IMR-90 (cell line): Measurements from ENCODE around the gene NPAP1. TPM values are rescaled to one million over a fixed set of nuclear protein-coding genes. Genes with fewer than 3 reads are reported as not detected.

ENCODE experiments used
- ATAC-seq: fragments of 200-7000 bp; cut with Tn5 transposase; 2 replicates; pipeline ENCODE4 v1.9.1; 2020; ENCODE audit warnings: low read depth, mild to moderate bottlenecking, moderate library complexity
- BruUV-seq: library from RNA; stranded (reverse); fragments of 400-500 nt; replicated peaks from 2 replicates; lab custom pipeline; 2021; lab: Mats Ljungman, UMichigan
- CTCF ChIA-PET: fragments of 300-600 bp; formaldehyde crosslinking; extraction: SDS; loops from one replicate; lab custom pipeline; 2021; ENCODE audit warnings: antibody characterized with exemption; lab: Yijun Ruan, JAX
- POLR2A ChIA-PET: fragments of 300-600 bp; sonication (Branson Sonifier 250); formaldehyde crosslinking; loops from one replicate; lab custom pipeline; 2022; ENCODE audit warnings: antibody characterized with exemption; ENCODE audit not compliant: unreplicated experiment; lab: Charles Lee
- DNase-seq: peaks from one replicate; pipeline ENCODE4 v3.0.0; 2013
- H2AFZ ChIP-seq: replicated peaks from 2 replicates; pipeline ENCODE3; 2013; ENCODE audit warnings: low read length, mild to moderate bottlenecking; ENCODE audit not compliant: poor library complexity
- H2AK5ac ChIP-seq: 2 replicates; pipeline ENCODE4 v1.6.1; 2013; ENCODE audit warnings: low read depth, low read length, inconsistent platforms
- H2AK9ac ChIP-seq: replicated peaks from 2 replicates; pipeline ENCODE3; 2013; ENCODE audit warnings: mild to moderate bottlenecking, low read depth, low read length, moderate library complexity; ENCODE audit not compliant: poor library complexity
- H2BK120ac ChIP-seq: 2 replicates; pipeline ENCODE4 v1.6.1; 2013; ENCODE audit warnings: low read depth, low read length, inconsistent platforms
- H2BK15ac ChIP-seq: 3 replicates; pipeline ENCODE4 v1.6.1; 2013; ENCODE audit warnings: low read depth, low read length, inconsistent platforms
- H2BK20ac ChIP-seq: 2 replicates; pipeline ENCODE4 v1.6.1; 2013; ENCODE audit warnings: low read depth, mild to moderate bottlenecking, inconsistent platforms, low read length, moderate library complexity
- H2BK5ac ChIP-seq: 2 replicates; pipeline ENCODE4 v1.6.1; 2013; ENCODE audit warnings: mild to moderate bottlenecking, low read depth, low read length, inconsistent platforms; ENCODE audit not compliant: poor library complexity, severe bottlenecking
- H3K14ac ChIP-seq: replicated peaks from 2 replicates; pipeline ENCODE4 v1.6.1; 2013; ENCODE audit warnings: low read depth, low read length, inconsistent platforms
- H3K18ac ChIP-seq: 2 replicates; pipeline ENCODE4 v1.6.1; 2013; ENCODE audit warnings: low read depth, low read length, control low read depth
- H3K23ac ChIP-seq: 2 replicates; pipeline ENCODE4 v1.6.1; 2013; ENCODE audit warnings: low read depth, low read length, inconsistent platforms
- H3K27ac ChIP-seq: 2 replicates; pipeline ENCODE4 v1.5.1; 2013; ENCODE audit warnings: mild to moderate bottlenecking, control low read depth, low read length; ENCODE audit not compliant: insufficient read depth
- H3K27me3 ChIP-seq: 2 replicates; pipeline ENCODE4 v1.6.1; 2013; ENCODE audit warnings: low read length; ENCODE audit not compliant: control insufficient read depth, insufficient read depth
- H3K36me3 ChIP-seq: 2 replicates; pipeline ENCODE4 v1.6.1; 2013; ENCODE audit warnings: low read length, mixed read lengths; ENCODE audit not compliant: control insufficient read depth, insufficient read depth
- H3K4ac ChIP-seq: 2 replicates; pipeline ENCODE4 v1.6.1; 2013; ENCODE audit warnings: low read depth, low read length, inconsistent platforms
- H3K4me1 ChIP-seq: 2 replicates; pipeline ENCODE4 v1.6.1; 2013; ENCODE audit warnings: low read length, mixed read lengths; ENCODE audit not compliant: control insufficient read depth, insufficient read depth
- H3K4me2 ChIP-seq: 2 replicates; pipeline ENCODE4 v1.6.1; 2013; ENCODE audit warnings: low read depth, mild to moderate bottlenecking, control low read depth, low read length, moderate library complexity
- H3K4me3 ChIP-seq: 2 replicates; pipeline ENCODE4 v1.5.1; 2013; ENCODE audit warnings: low read depth, mild to moderate bottlenecking, control low read depth, low read length, moderate library complexity; ENCODE audit not compliant: insufficient read depth
- H3K56ac ChIP-seq: 2 replicates; pipeline ENCODE4 v1.6.1; 2013; ENCODE audit warnings: low read length, inconsistent platforms; ENCODE audit not compliant: insufficient read depth; ENCODE audit errors: extremely low read depth
- H3K79me1 ChIP-seq, 2 experiments: 2 replicates each; pipeline ENCODE4 v1.6.1; 2013; ENCODE audit warnings: low read length in 2 of 2, inconsistent platforms in 1 of 2, low read depth in 1 of 2
- H3K9ac ChIP-seq: 2 replicates; pipeline ENCODE4 v1.6.1; 2013; ENCODE audit warnings: low read depth, low read length, control low read depth
- H3K9me1 ChIP-seq: 2 replicates; pipeline ENCODE4 v1.6.1; 2013; ENCODE audit warnings: low read length, inconsistent platforms; ENCODE audit not compliant: insufficient read depth
- H3K9me3 ChIP-seq: 2 replicates; pipeline ENCODE4 v1.6.1; 2013; ENCODE audit warnings: low read length; ENCODE audit not compliant: control insufficient read depth, insufficient read depth
- H4K20me1 ChIP-seq: 2 replicates; pipeline ENCODE4 v1.6.1; 2013; ENCODE audit warnings: low read length, inconsistent platforms; ENCODE audit not compliant: insufficient read depth
- H4K5ac ChIP-seq: 2 replicates; pipeline ENCODE4 v1.6.1; 2013; ENCODE audit warnings: mild to moderate bottlenecking, low read depth, low read length, control low read depth
- H4K8ac ChIP-seq, 2 experiments: 2 replicates each; pipeline ENCODE4 v1.6.1; 2013; ENCODE audit warnings: low read depth in 2 of 2, low read length in 2 of 2, control low read depth in 1 of 2, inconsistent platforms in 1 of 2
- H4K91ac ChIP-seq: 2 replicates; pipeline ENCODE4 v1.6.1; 2013; ENCODE audit warnings: low read depth, low read length, inconsistent platforms; ENCODE audit not compliant: insufficient read depth
- BHLHE40 ChIP-seq: fragments of 150-350 bp; IDR thresholded peaks from 2 replicates; pipeline ENCODE4 v1.6.1; 2016; ENCODE audit warnings: mild to moderate bottlenecking, low read depth, low read length
- CHD1 ChIP-seq: IDR thresholded peaks from 2 replicates; pipeline ENCODE4 v1.6.1; 2012; ENCODE audit warnings: low read depth, low read length, improper control_type of control experiment
- CTCF ChIP-seq: conservative IDR thresholded peaks from 2 replicates; pipeline ENCODE4 v1.5.1; 2012; ENCODE audit warnings: mild to moderate bottlenecking, low read depth, low read length, improper control_type of control experiment
- MAZ ChIP-seq: IDR thresholded peaks from 2 replicates; pipeline ENCODE4 v1.6.1; 2012; ENCODE audit warnings: low read depth, mild to moderate bottlenecking, low read length, improper control_type of control experiment, moderate library complexity, borderline replicate concordance
- MXI1 ChIP-seq: IDR thresholded peaks from 2 replicates; pipeline ENCODE4 v1.6.1; 2012; ENCODE audit warnings: low read depth, mild to moderate bottlenecking, low read length, moderate library complexity, borderline replicate concordance
- NFE2L2 ChIP-seq: fragments of 150-350 bp; IDR thresholded peaks from 2 replicates; pipeline ENCODE4 v1.6.1; 2016; ENCODE audit warnings: low read depth, mild to moderate bottlenecking, low read length
- RCOR1 ChIP-seq: IDR thresholded peaks from 2 replicates; pipeline ENCODE4 v1.6.1; 2012; ENCODE audit warnings: mild to moderate bottlenecking, low read length, improper control_type of control experiment; ENCODE audit not compliant: insufficient replicate concordance
- USF2 ChIP-seq: fragments of 150-350 bp; IDR thresholded peaks from 2 replicates; pipeline ENCODE4 v1.6.1; 2017; ENCODE audit warnings: mild to moderate bottlenecking, antibody characterized with exemption, low read length, low read depth
- WGBS, 2 experiments: methylation state at CpG; one replicate each; pipeline versions ENCODE4 v1.1.5 to v1.1.7; 2013; ENCODE audit warnings: missing lambda C conversion rate in 2 of 2; ENCODE audit not compliant: insufficient read length in 1 of 2; ENCODE audit errors: extremely low coverage in 2 of 2; 5-methylcytosine and 5-hydroxymethylcytosine counted together
- dilution Hi-C: fragments of 300-500 bp; cut with HindIII; formaldehyde crosslinking; loops from one replicate; pipeline ENCODE4 v1.14.3; 2018; ENCODE audit warnings: low sequenced_read_pairs; ENCODE audit not compliant: unreplicated experiment
- in situ Hi-C: fragments of 300-500 bp; cut with MboI; formaldehyde crosslinking; loops from 3 replicates; pipeline ENCODE4 v1.14.3; 2019; ENCODE audit warnings: low sequenced_read_pairs, inconsistent platforms, mixed read lengths
- intact Hi-C: fragments of 100-400 bp; cut with micrococcal nuclease; formaldehyde crosslinking; loops from 2 replicates; pipeline ENCODE4 v1.10.0; 2022
- polyA plus RNA-seq, 3 experiments: library from polyadenylated mRNA; depleted of rRNA; stranded (reverse); fragments of >200 nt; gene quantifications; 2 replicates each; pipeline ENCODE4 v1.2.3, GENCODE V29; 2012; ENCODE audit warnings: low replicate concordance in 1 of 3
- total RNA-seq: library from RNA; depleted of rRNA; stranded (reverse); fragments of >200 nt; gene quantifications from 2 replicates; pipeline ENCODE4 v1.2.3, GENCODE V29; 2012

NPAP1 gene
- total and polyA plus RNA-seq, 2 of the 4 experiments (the other 2 are of a cell fraction), result not detected

- no peak overlapping the region for H4K8ac ChIP-seq
- no peaks in the 10 kb centered on the region for H3K9me1 ChIP-seq
- no peak overlapping the region for H3K9ac ChIP-seq
- DNase-seq (no peak), ATAC-seq (no peak)
- POLR2A ChIA-PET, result no interaction called here
- WGBS, 2 experiments, result no CpG with 5 or more reads among the region's 3 CpGs
- no peaks in the 10 kb centered on the region for H3K79me1 ChIP-seq
- no peaks in the 10 kb centered on the region for H3K4me1 ChIP-seq
- H3K23ac ChIP-seq, result no peak overlapping the region
- H4K5ac ChIP-seq, result no peak overlapping the region
- H3K18ac ChIP-seq, result no peak overlapping the region
- no peak overlapping the region for H3K4me2 ChIP-seq
- H4K20me1 ChIP-seq, result no peaks in the 10 kb centered on the region
- H2BK15ac ChIP-seq, result no peak overlapping the region
- dilution Hi-C loops, result no loop called here
- no TSS peak for BruUV-seq
- peaks cover 13% of the 10 kb centered on the region for H3K9me3 ChIP-seq
- H2AK9ac ChIP-seq, result no peak overlapping the region
- no peak overlapping the region for H3K4me3 ChIP-seq
- H3K4ac ChIP-seq, result no peak overlapping the region
- H3K14ac ChIP-seq, result no peak overlapping the region
- H3K27me3 ChIP-seq, result no peaks in the 10 kb centered on the region
- no peak overlapping the region for H3K27ac ChIP-seq
- no peak overlapping the region for H2BK5ac ChIP-seq
- H3K36me3 ChIP-seq, result no peaks in the 10 kb centered on the region
- CTCF ChIA-PET, result no interaction called here
- in situ Hi-C loops, result no loop called here
- no peak overlapping the region for H3K56ac ChIP-seq
- intact Hi-C loops, result no loop called here
- H4K91ac ChIP-seq, result no peak overlapping the region
- no peak for TF ChIP-seq BHLHE40
- TF ChIP-seq MAZ, result no peak
- TF ChIP-seq CHD1, result no peak
- TF ChIP-seq USF2, result no peak
- no peak for TF ChIP-seq CTCF
- TF ChIP-seq NFE2L2, result no peak
- TF ChIP-seq MXI1, result no peak
- TF ChIP-seq RCOR1, result no peak
- no peak overlapping the region for H2BK20ac ChIP-seq
- no peak overlapping the region for H2BK120ac ChIP-seq
- no peak overlapping the region for H2AK5ac ChIP-seq
- H2AFZ ChIP-seq, result no peak overlapping the region
Measured at GRCh38 chr15:24682002-24682401, 6.4 kb downstream of the NPAP1 start.
